Panc1 (cell line): ENCODE data around the gene LIPA. TPM values are rescaled to one million over a fixed set of nuclear protein-coding genes. Genes with fewer than 3 reads are reported as not detected.

Source experiments
- ATAC-seq: fragments of 200-7000 bp; cut with Tn5 transposase; 2 replicates; pipeline ENCODE4 v1.9.1; 2020; ENCODE audit warnings: mild to moderate bottlenecking, moderate library complexity
- BruUV-seq: library from RNA; stranded (reverse); fragments of 400-500 nt; replicated peaks from 2 replicates; lab custom pipeline; 2021; lab: Mats Ljungman, UMichigan
- CTCF ChIA-PET: fragments of 300-600 bp; sonication (Branson Sonifier 250); formaldehyde crosslinking; loops from one replicate; lab custom pipeline; 2022; ENCODE audit warnings: antibody characterized with exemption; lab: Charles Lee
- POLR2A ChIA-PET: fragments of 300-600 bp; sonication (Branson Sonifier 250); formaldehyde crosslinking; loops from one replicate; lab custom pipeline; 2022; ENCODE audit warnings: antibody characterized with exemption; lab: Charles Lee
- DNase-seq: peaks from one replicate; pipeline ENCODE4 v3.0.0-alpha.2; 2010; ENCODE audit warnings: low read depth, low spot score
- H3K27ac ChIP-seq: 2 replicates; pipeline ENCODE4 v1.5.1; 2011; ENCODE audit warnings: mild to moderate bottlenecking, low read length, inconsistent platforms
- H3K27me3 ChIP-seq: fragments of 200-500 bp; sonication (Bioruptor generic); 2 replicates; pipeline ENCODE4 v1.6.0; 2014; ENCODE audit warnings: low read length, inconsistent platforms; ENCODE audit not compliant: control insufficient read depth, insufficient read depth
- H3K36me3 ChIP-seq: fragments of 200-500 bp; sonication (Bioruptor generic); 2 replicates; pipeline ENCODE4 v1.5.1; 2014; ENCODE audit warnings: inconsistent platforms, mild to moderate bottlenecking, low read length, moderate library complexity; ENCODE audit not compliant: control insufficient read depth, insufficient read depth
- H3K4me1 ChIP-seq: 2 replicates; pipeline ENCODE4 v1.5.1; 2011; ENCODE audit warnings: inconsistent platforms, mild to moderate bottlenecking, low read length, moderate library complexity; ENCODE audit not compliant: control insufficient read depth, insufficient read depth
- H3K4me3 ChIP-seq, 2 experiments: 2 replicates each; pipeline ENCODE4 v1.5.1; 2011 to 2012; ENCODE audit warnings: low read depth in 2 of 2, low read length in 2 of 2, mild to moderate bottlenecking in 2 of 2, inconsistent platforms in 1 of 2, moderate library complexity in 1 of 2
- H3K9me3 ChIP-seq: fragments of 200-500 bp; sonication (Bioruptor generic); 2 replicates; pipeline ENCODE4 v1.5.1; 2014; ENCODE audit warnings: low read depth, mild to moderate bottlenecking, inconsistent platforms, low read length, moderate library complexity; ENCODE audit not compliant: control insufficient read depth, insufficient read depth
- CTCF ChIP-seq: fragments of 450-650 bp; IDR thresholded peaks from 2 replicates; pipeline ENCODE4 v1.5.1; 2017; ENCODE audit warnings: mild to moderate bottlenecking
- POLR2AphosphoS5 ChIP-seq: IDR thresholded peaks from 2 replicates; pipeline ENCODE4 v1.6.1; 2012; ENCODE audit warnings: mild to moderate bottlenecking, low read depth, low read length, moderate library complexity
- REST ChIP-seq, 2 experiments: IDR thresholded peaks; 2 replicates each; pipeline ENCODE4 v1.6.1; 2011 to 2012; ENCODE audit warnings: low read depth in 2 of 2, control low read depth in 1 of 2, low read length in 1 of 2, mild to moderate bottlenecking in 1 of 2, moderate library complexity in 1 of 2; ENCODE audit not compliant: insufficient read depth in 1 of 2
- SIN3A ChIP-seq: IDR thresholded peaks from 2 replicates; pipeline ENCODE4 v1.6.1; 2012; ENCODE audit warnings: low read depth, mild to moderate bottlenecking, low read length, moderate library complexity, borderline replicate concordance; ENCODE audit not compliant: insufficient read depth
- TCF7L2 ChIP-seq: IDR thresholded peaks from 2 replicates; pipeline ENCODE4 v1.6.1; 2011; ENCODE audit warnings: mild to moderate bottlenecking, low read depth, low read length, inconsistent platforms
- in situ Hi-C: cut with HindIII; loops from 2 replicates; pipeline ENCODE4 v1.10.0; 2016; ENCODE audit warnings: low sequenced_read_pairs, low pct_unique_long_range_greater_than_20kb
- intact Hi-C: fragments of 100-400 bp; cut with micrococcal nuclease; formaldehyde crosslinking; loops from one replicate; pipeline ENCODE4 v1.10.0; 2022; ENCODE audit not compliant: unreplicated experiment
- total RNA-seq: library from RNA; stranded (reverse); gene quantifications from one replicate; pipeline ENCODE4 v1.2.1, GENCODE V29; 2021; ENCODE audit not compliant: unreplicated experiment

LIPA gene
- total RNA-seq, 1 experiment from 2014 or later: 172 TPM

GRCh38 chr10:89270153-89270483, 18.5 kb upstream of the LIPA start:
- no peak overlapping the region for H3K4me3 ChIP-seq
- H3K27ac ChIP-seq: peak overlapping the region; percentile 52; the same call in 1 of the 2 replicates
- no peak for TF ChIP-seq CTCF
- no peak for TF ChIP-seq POLR2AphosphoS5
- no peak for TF ChIP-seq SIN3A
- no peak for TF ChIP-seq TCF7L2
- no TSS peak for BruUV-seq
- intact Hi-C loops: no loop called here
- DNase-seq (no peak), ATAC-seq (no peak)
- in situ Hi-C loops: no loop called here
- CTCF ChIA-PET: no interaction called here
- peaks cover 13% of the 10 kb centered on the region; the same call in 1 of the 2 replicates for H3K4me1 ChIP-seq
- H3K27me3 ChIP-seq: no peaks in the 10 kb centered on the region
- no peaks in the 10 kb centered on the region for H3K36me3 ChIP-seq
- POLR2A ChIA-PET: no interaction called here
- no peaks in the 10 kb centered on the region for H3K9me3 ChIP-seq

- DNase-seq (no peak), ATAC-seq (no peak)
- CTCF ChIA-PET: no interaction called here
- in situ Hi-C loops (no loop called here), intact Hi-C loops (no loop called here)
- POLR2A ChIA-PET: no interaction called here
- H3K27me3 ChIP-seq: no peaks in the 10 kb centered on the region
- H3K4me1 ChIP-seq: peaks cover 13% of the 10 kb centered on the region; the same call in 1 of the 2 replicates
- peak overlapping the region; percentile 52; the same call in 1 of the 2 replicates for H3K27ac ChIP-seq
- H3K4me3 ChIP-seq: no peak overlapping the region
- no peaks in the 10 kb centered on the region for H3K36me3 ChIP-seq
- H3K9me3 ChIP-seq: no peaks in the 10 kb centered on the region
- TF ChIP-seq REST (IDR thresholded peaks at IDR 0.05; ENCODE audit: insufficient read depth in 1 of 2, low read depth in 2 of 2, low read length in 1 of 2) (no peak), CTCF (no peak), SIN3A (no peak), POLR2AphosphoS5 (no peak), TCF7L2 (no peak)
- no TSS peak for BruUV-seq
Observed at GRCh38 chr10:89269433-89270152, 18.0 kb upstream of the LIPA start.
